Thoracic aorta (tissue), 2 donors: ENCODE measurements around the gene GPR75. TPM values are rescaled to one million over a fixed set of nuclear protein-coding genes. Genes with fewer than 3 reads are reported as not detected.
"Not testable (repeated sequence)": the region's sequence is repeated elsewhere in the genome, so short reads cannot be mapped to it uniquely, and the experiment has no call there.

Experiments
- ATAC-seq: fragments of 150-250 bp; one replicate; pipeline ENCODE4 v1.8.0; 2017; ENCODE audit warnings: low read depth; ENCODE audit not compliant: insufficient number of reproducible peaks, low FRiP score
- DNase-seq: peaks from one replicate; pipeline ENCODE4 v3.0.0-alpha.2; 2020; ENCODE audit warnings: low spot score
- H3K27ac ChIP-seq, 2 donors: fragments of 200-600 bp; sonication (generic); 1 replicate in 1 of 2; 2 replicates in 1 of 2; pipeline ENCODE4 v1.5.1; 2016; ENCODE audit warnings: mild to moderate bottlenecking in 2 of 2, moderate library complexity in 2 of 2
- H3K27me3 ChIP-seq: fragments of 200-600 bp; sonication (generic); replicated peaks from 2 replicates; pipeline ENCODE4 v1.6.0; 2016; ENCODE audit warnings: mild to moderate bottlenecking; ENCODE audit not compliant: insufficient read depth
- H3K36me3 ChIP-seq: fragments of 200-600 bp; sonication (generic); one replicate; pipeline ENCODE4 v1.5.1; 2016
- H3K4me1 ChIP-seq, 2 donors: fragments of 200-600 bp; sonication (generic); 1 replicate in 1 of 2; 2 replicates in 1 of 2; pipeline versions ENCODE4 v1.5.1 to v1.6.0; 2016; ENCODE audit warnings: low read depth in 2 of 2, mild to moderate bottlenecking in 1 of 2; ENCODE audit not compliant: control insufficient read depth in 1 of 2
- H3K4me3 ChIP-seq: fragments of 200-600 bp; sonication (generic); 2 replicates; pipeline ENCODE4 v1.5.1; 2016; ENCODE audit warnings: mild to moderate bottlenecking
- H3K9me3 ChIP-seq: fragments of 200-600 bp; sonication (generic); 2 replicates; pipeline ENCODE4 v1.5.1; 2016
- CTCF ChIP-seq: fragments of 200-600 bp; sonication (generic); IDR thresholded peaks from one replicate; pipeline ENCODE4 v1.5.1; 2019; ENCODE audit warnings: antibody characterized with exemption
- total RNA-seq, 2 donors: library from RNA; depleted of rRNA; stranded (reverse); fragments of >200 nt; gene quantifications; one replicate each; pipeline versions ENCODE4 v1.1.0 to v1.2.3, GENCODE V29; 2016

The GPR75 gene
- total RNA-seq, 2 donors from 2014 or later: 0.54 to 6.7 TPM

GRCh38 chr2:53827398-53828175 lies 32.2 kb downstream of the GPR75 start:
- ATAC-seq (no peak), DNase-seq (no peak)
- TF ChIP-seq CTCF: no peak
- H3K4me1 ChIP-seq: no peaks in the 10 kb centered on the region
- no peaks in the 10 kb centered on the region for H3K27me3 ChIP-seq
- H3K27ac ChIP-seq: no peak overlapping the region
- peaks cover 5% of the 10 kb centered on the region for H3K9me3 ChIP-seq
- H3K36me3 ChIP-seq: no peaks in the 10 kb centered on the region
- H3K4me3 ChIP-seq: no peak overlapping the region

- no peak overlapping the region for H3K4me3 ChIP-seq
- H3K4me1 ChIP-seq: no peaks in the 10 kb centered on the region
- ATAC-seq: no peak
- no peaks in the 10 kb centered on the region for H3K27me3 ChIP-seq
- no peaks in the 10 kb centered on the region for H3K36me3 ChIP-seq
- DNase-seq: no peak
- no peak overlapping the region for H3K27ac ChIP-seq
- H3K9me3 ChIP-seq: peaks cover 5% of the 10 kb centered on the region
- TF ChIP-seq CTCF: no peak
Observed at GRCh38 chr2:53826587-53827397, 33.0 kb downstream of the GPR75 start.

- Histone ChIP-seq H3K27ac (no peak overlapping the region), H3K27me3 (no peaks in the 10 kb centered on the region), H3K4me1 (no peaks in the 10 kb centered on the region), H3K4me3 (no peak overlapping the region), H3K36me3 (no peaks in the 10 kb centered on the region), H3K9me3 (peaks cover 5% of the 10 kb centered on the region)
- ATAC-seq: no peak
- DNase-seq: no peak
- TF ChIP-seq CTCF: no peak
Observed at GRCh38 chr2:53826030-53826410, 33.7 kb downstream of the GPR75 start.

- not testable (repeated sequence) for H3K27me3 ChIP-seq, H3K9me3 ChIP-seq, H3K36me3 ChIP-seq, ATAC-seq, H3K4me3 ChIP-seq, H3K27ac ChIP-seq, H3K4me1 ChIP-seq, DNase-seq
Observed at GRCh38 chr2:53823639-53824038, 36.1 kb downstream of the GPR75 start.

GRCh38 chr2:53821810-53822209 lies 38.0 kb downstream of the GPR75 start:
- DNase-seq (no peak), ATAC-seq (no peak)
- H3K27ac ChIP-seq: no peak overlapping the region
- H3K36me3 ChIP-seq: peaks cover 11% of the 10 kb centered on the region
- no peak for TF ChIP-seq CTCF
- no peak overlapping the region for H3K4me3 ChIP-seq
- H3K4me1 ChIP-seq: no peaks in the 10 kb centered on the region
- no peaks in the 10 kb centered on the region for H3K27me3 ChIP-seq
- H3K9me3 ChIP-seq: no peaks in the 10 kb centered on the region
